DMS 273 treated with DMSO at 0.1 percent for 48 hours (cell line): ENCODE data around the gene FBXW8.

Source experiments
- DNase-seq: peaks from one replicate; lab custom pipeline; 2025; lab: John Stamatoyannopoulos, UW

FBXW8 gene, protein sequence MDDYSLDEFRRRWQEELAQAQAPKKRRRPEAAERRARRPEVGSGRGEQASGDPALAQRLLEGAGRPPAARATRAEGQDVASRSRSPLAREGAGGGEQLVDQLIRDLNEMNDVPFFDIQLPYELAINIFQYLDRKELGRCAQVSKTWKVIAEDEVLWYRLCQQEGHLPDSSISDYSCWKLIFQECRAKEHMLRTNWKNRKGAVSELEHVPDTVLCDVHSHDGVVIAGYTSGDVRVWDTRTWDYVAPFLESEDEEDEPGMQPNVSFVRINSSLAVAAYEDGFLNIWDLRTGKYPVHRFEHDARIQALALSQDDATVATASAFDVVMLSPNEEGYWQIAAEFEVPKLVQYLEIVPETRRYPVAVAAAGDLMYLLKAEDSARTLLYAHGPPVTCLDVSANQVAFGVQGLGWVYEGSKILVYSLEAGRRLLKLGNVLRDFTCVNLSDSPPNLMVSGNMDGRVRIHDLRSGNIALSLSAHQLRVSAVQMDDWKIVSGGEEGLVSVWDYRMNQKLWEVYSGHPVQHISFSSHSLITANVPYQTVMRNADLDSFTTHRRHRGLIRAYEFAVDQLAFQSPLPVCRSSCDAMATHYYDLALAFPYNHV

DNA sequence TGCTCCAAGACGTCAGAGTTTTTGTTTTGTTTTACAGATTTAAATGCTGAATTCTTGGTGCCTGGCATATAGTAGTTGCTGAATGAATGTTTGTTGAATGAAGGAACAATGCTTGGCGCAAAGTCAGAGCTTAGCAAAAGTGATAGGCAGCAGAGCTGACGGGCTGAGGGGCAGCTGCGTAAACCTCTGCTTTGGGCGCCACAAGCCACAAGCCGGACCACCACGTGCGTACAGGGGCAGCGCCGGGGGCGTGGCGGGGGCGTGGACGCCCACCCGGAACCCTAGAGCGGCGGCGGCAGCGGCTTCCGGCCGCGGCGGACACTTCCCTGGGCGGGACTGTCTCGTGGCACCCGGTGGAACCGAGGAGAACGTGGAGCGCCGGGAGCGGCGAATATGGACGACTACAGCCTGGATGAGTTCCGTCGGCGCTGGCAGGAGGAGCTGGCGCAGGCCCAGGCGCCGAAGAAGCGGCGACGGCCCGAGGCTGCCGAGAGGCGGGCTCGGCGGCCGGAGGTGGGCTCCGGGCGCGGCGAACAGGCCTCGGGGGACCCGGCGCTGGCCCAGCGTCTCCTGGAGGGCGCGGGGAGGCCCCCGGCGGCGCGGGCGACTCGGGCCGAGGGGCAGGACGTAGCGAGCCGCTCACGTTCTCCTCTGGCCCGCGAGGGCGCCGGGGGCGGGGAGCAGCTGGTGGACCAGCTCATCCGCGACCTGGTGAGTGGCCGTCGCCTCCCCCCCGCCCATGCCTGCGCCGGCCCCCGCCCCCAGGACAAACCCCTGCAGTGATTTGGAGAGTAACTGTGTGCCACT, at the start of gene FBXW8:
Gene FBXW8 (plus strand): TSS at position 306 of the 807 bp plus-strand sequence. CDS start 88 bp downstream, at position 394.
- DNase-seq, result peak; percentile 46

DNA sequence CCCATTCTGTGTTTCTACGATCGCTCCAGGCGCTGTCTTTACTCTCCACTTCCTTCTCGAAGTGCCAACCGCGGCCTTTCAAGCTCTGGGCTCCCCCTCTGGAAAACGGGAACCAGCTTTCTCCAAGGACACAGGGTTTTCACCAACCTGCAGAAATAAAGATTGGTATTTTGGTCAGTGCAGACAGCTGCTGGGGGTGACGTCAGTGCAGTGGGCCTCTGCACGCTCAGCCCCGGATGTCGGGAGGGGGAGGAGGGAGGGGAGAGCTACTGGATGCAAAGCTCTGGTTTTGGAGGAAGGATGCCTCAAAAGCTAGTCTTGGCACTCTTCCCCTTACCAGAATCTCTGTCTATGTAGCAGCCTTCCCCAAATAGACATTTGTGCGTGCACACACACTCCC, 49.4 kb upstream of the FBXW8 start:
- DNase-seq, result no peak

DNA sequence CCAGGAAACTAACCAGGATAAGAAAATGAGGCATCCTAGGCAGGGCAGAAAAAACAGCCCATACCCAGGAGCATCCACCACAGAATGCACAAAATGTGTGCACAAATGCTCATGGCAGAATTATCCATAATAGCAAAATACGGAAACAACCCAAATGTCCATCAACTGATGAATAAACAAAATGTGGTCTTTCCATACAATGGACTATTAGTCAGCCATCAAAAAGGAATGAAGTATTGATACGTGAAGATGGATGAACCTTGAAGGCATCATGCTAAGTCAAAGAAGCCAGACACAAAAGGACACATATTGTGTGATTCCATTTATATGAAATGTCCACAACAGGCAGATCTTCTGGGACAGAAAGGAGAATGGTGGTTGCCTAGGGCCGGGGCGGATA, 48.6 kb upstream of the FBXW8 start:
- DNase-seq, result no peak

DNA sequence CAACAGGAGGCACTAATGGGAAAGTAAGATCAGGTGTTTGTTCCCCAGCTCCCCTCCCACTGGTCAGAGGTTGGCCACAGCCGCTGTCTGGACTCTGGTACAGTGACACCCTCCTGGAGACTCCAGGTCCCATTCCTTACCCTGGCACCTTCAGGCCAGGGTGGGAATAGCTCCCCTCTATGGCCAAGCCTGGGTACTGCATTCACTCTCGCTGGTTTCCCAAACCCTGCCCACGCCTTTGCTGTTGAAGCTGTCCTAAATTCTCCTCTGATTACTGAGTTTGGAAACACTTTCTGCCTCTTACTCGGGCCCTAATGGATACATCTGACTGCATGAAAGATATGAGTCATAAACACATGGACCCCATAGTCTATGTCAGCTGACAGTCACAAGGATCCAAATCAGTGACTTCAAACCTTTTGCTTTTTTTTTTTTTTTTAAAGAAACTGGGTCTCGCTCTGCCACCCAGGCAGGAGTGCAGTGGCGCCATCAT, 47.4 kb upstream of the FBXW8 start:
- no peak for DNase-seq

DNA sequence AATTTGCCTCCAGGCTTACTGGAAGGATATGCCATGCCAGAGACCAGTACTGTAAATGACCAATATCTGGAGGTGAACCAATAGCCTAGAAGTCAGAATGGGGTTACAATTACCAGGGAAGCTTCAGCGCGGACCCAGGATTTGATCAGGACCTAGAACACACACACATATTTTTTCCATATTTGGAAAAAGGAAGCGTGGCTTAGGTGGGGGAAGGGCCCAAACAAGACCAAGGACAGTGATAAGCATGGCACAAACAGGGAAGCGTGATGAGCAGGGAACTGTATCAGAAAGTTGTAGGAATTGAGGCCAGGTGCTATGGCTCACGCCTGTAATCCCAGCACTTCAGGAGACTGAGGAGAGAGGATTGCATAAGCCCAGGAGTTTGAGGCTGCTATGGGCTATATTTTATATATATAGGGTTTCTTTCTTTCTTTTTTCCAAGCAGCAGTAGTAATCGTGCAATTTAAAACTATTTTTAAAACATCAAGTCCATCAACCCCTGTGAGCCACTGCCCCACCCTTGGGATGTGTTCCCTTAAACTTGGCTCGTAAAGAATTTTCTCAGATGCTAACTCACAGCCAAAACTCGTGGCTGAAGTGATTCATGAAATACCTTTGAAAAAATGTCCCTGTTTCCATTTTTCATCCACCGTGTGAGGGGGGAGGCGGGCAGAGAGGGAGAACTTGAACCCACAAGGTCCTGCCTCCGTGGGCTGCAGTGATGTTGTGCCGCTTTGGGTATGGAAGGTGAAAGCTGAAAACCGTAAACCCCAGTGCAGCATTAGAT, 46.2 kb upstream of the FBXW8 start:
- no peak for DNase-seq

DNA sequence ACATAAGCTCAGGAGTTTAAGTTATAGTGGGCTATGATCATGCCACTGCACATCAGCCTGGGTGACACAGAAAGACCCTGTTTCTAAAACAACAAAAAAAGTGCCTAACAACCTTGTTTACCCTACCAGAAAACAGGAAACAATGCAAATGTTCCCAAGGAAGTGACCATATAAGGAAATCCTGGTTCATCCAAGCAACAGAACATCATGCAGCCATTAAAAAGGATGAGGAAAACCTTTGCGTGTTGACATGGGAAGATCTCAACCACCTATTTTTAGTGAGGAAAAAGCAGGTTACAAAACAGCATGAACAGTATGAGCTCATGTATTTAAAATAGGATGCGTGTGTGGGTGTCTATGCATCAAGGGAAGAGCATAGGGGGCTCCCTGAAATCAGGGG, 43.2 kb upstream of the FBXW8 start:
- no peak for DNase-seq

DNA sequence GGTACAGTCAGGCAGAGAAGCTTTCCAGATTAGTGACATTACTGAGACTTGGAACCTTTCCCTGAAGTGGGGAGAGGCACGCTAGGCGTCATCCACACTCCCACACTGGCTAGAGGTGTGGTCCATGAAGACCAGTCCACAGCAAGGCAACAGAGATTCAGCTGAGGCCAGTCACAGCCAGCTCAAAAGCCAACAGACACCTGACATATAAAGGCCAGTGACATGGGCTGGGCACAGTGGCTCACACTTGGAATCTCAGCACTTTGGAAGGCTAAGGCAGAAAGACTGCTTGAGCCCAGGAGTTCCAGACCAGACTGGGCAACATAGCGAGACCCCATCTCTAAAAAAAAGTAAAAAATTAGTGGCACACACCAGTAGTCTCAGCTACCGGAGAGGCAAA, 40.4 kb upstream of the FBXW8 start:
- DNase-seq, result no peak

DNA sequence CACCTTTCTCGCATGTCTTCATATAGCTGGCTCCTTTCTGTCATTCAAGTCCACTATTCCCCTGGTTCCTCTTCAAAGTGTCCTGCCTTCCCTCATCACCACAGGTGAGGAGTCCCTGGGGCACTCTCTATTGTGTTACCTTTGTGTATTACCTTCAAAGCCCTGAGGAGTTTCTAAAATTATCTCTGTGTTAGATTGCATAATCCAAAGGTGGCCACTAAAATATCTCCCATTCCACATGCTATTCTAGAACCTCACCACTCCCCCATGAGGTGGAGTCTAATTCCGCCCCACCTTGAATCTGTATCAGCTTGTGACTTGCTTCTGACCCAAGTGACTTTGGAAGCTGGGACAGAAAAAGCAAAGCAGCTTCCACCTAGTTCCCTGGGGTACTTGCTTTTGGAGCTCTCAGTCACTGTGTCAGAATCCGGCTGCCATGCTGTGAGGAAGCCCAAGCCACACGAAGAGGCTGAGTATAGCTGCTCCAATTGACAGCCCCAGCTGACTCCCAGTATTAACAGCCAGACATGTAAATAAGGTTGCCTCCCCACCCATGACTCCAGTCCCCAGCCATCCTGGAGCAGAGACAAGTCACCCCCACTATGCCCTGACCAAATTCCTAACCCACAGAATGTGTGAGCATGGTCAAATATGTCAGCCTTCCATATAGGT, 36.3 kb upstream of the FBXW8 start:
- DNase-seq, result no peak

DNA sequence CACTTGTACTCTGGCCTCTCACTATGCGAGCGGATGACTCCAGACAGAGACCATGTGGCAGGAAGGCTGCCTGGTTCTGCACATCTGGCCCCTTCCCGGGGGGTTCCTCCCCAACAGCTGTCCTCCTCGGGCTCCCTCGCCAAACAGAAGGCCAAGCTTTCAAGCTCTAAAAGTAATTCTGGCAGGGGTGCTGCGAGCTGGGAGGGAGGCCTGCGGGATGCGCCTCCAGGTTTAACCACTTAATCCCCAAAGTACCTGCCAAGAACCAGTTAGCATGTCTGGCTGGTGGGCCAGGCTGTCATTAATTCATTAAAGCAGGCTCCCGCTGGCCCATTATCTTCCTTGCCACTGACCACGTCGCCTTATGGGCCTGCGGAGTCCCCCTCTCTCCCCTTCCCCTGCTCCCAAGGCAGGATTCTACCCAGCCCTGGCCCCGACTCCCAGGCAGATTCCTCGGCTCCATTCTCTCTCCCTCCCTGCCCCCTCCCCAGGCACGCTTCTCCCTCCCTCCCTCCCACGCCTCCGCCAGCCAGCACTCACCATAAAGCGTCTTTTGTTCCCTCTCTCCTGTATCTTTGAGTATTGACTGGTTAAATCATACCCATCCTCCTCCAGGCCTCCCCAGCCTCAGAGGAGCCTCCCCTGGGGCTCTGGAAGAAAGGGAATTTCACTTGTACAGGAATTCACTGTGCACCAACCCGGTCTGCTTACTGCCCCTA, 34.4 kb upstream of the FBXW8 start:
- DNase-seq, result peak; percentile 78

- DNase-seq, result no peak
Measured at GRCh38 chr12:116878567-116879508, 31.9 kb upstream of the FBXW8 start.

- DNase-seq, result no peak
Measured at GRCh38 chr12:116879509-116880212, 31.1 kb upstream of the FBXW8 start.

- DNase-seq, result no peak
Measured at GRCh38 chr12:116880213-116880816, 30.4 kb upstream of the FBXW8 start.

GRCh38 chr12:116880817-116881324, 29.9 kb upstream of the FBXW8 start:
- DNase-seq, result no peak

DNA sequence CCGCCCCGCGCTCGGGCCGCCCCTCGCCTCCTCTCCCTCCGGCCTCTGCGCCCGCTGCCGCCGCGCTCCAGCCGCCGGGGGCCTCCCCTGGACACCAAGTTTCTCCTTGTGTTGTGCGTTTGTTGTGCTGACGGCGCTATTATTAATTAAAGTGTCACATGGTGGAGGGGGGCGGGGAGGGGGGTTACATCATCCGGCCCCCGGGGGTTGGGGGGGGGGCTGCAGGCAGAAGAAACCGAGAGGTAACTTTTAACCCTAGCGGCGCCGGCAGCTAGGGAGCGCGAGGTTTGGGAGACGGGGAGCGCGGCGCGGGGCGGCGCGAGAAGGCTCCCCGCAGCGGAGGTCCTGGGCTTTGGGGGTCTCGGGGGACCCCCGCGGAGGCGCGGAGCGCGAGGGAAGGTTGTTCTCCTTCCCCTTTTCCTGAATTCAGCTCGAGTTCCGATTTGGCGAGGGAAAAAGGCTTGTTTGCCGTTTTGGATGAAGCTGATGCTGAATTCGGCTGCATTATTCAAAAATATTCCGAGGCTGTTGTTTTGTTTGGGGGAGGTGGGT, 29.3 kb upstream of the FBXW8 start, which contains the start of gene HRK:
Gene HRK (minus strand): TSS at position 117 of the 552 bp plus-strand sequence. CDS start 134 bp downstream, outside the sequence.
- DNase-seq, result no peak

GRCh38 chr12:116881877-116882507, 28.8 kb upstream of the FBXW8 start:
- DNase-seq, result no peak

DNA sequence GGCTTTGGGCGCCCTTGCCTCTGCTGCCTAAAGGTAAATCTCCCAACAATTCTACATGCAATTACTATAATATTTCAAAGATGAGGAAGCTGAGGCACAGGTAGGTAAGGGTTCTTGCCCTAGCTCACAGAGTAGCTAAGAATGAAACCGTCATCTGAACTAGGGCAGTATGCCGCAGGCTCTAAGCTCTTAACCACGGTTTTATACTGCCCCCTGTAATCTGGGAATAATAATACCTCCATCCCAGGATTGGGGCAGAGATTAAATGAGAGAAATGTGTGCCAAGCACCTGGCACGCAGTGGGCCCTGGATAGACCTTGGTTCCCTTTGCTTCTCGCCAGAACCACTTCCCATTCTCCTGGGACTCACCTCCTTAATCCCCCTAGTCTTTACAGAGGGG, 28.0 kb upstream of the FBXW8 start:
- peak; percentile 27 for DNase-seq

GRCh38 chr12:116884871-116885270, 25.9 kb upstream of the FBXW8 start:
- DNase-seq, result no peak
